Right lobe of liver (tissue), 4 donors: ENCODE data around the gene CCDC38.

Experiments used
- CTCF ChIP-seq, 4 donors: fragments of 200-600 bp in 3 of 4; fragments of 450-650 bp in 1 of 4; IDR thresholded peaks; one replicate each; pipeline versions ENCODE4 v1.5.1 to v1.8.0; 2016 to 2022; ENCODE audit warnings: antibody characterized with exemption in 4 of 4, mild to moderate bottlenecking in 2 of 4
- POLR2A ChIP-seq: fragments of 450-650 bp; IDR thresholded peaks from one replicate; pipeline ENCODE4 v1.6.1; 2017; ENCODE audit warnings: antibody characterized with exemption, mild to moderate bottlenecking
- donor health status: DM: no; HTN: no; CAD: no.
- donor health status: DM: no; HTN: no; CAD: no.
- donor health status: DM: no; HTN: yes; CAD: no.

DNA sequence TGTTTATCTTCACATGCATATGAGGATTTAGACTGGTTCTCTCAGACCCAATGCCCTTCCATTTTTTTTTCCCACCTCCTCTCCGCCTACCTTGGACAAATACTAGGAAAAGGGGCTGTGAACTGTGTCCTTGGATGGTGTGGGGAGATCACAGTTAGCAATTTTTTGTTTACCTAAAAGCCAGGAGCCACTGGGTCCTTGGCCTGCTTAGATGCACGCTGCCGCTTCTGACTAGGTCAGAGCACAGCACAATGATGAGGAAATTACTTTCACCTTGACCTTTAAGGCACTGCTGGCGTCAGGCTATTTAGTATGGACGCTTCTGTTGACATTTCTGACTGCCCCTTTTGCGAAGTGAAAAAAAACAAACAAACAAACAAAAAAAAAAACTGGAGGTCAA lies 1.9 kb downstream of the CCDC38 start:
- TF ChIP-seq CTCF (IDR thresholded peaks at IDR 0.05), result no peak
- TF ChIP-seq POLR2A, result no peak
